B cell (primary cell): ENCODE results near the gene ELANE.

Experiments
- CTCF ChIP-seq: fragments of 200-600 bp; IDR thresholded peaks from one replicate; pipeline ENCODE4 v1.8.0; 2022; ENCODE audit warnings: antibody characterized with exemption, mild to moderate bottlenecking
- EZH2 ChIP-seq: IDR thresholded peaks from 2 replicates; pipeline ENCODE4 v1.6.1; 2012; ENCODE audit warnings: borderline replicate concordance, low read depth, mild to moderate bottlenecking, moderate library complexity, low read length; ENCODE audit not compliant: insufficient read depth, poor library complexity, severe bottlenecking

DNA sequence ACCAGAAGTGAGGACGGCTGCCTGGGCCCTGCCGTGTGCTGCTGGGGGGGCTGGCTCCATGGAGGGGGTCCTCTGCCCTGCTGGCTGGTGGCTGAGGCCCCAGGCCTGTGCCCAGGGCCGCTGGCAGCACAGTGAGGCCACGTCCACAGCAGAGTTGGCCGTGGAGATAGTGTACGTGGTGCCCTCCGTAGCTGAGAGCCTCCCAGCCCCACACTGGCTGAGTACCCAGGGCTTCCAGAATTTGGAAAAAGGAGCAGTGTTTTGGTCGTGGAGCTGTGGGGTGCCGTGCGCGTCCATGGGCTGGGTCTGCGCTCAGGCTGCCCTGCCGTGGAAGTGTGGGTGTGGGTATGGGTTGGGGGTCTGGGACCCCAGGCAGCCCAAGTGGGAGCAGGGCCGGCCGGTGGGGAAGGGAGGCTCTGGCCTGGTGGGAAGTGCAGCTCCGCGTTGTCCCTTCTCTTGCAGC lies 49.0 kb upstream of the ELANE start:
- TF ChIP-seq CTCF (no peak), EZH2 (no peak)
